BJ (cell line): ENCODE measurements around the gene SPG11. TPM values are rescaled to one million over a fixed set of nuclear protein-coding genes. Genes with fewer than 3 reads are reported as not detected.

Experiments
- CTCF ChIA-PET: fragments of 350-600 bp; formaldehyde crosslinking; extraction: SDS; loops from one replicate; lab custom pipeline; 2021; ENCODE audit warnings: antibody characterized with exemption, inconsistent platforms; lab: Yijun Ruan, JAX
- POLR2A ChIA-PET: fragments of 300-600 bp; sonication (Branson Sonifier 250); formaldehyde crosslinking; extraction: SDS; loops from one replicate; lab custom pipeline; 2021; ENCODE audit warnings: antibody characterized with exemption; lab: Charles Lee
- DNase-seq: peaks from one replicate; pipeline ENCODE4 v3.0.0-alpha.2; 2011; ENCODE audit warnings: low read depth
- H3K27me3 ChIP-seq: 2 replicates; pipeline ENCODE4 v1.6.0; 2011; ENCODE audit warnings: low read length; ENCODE audit not compliant: control insufficient read depth, insufficient read depth
- H3K36me3 ChIP-seq: 2 replicates; pipeline ENCODE4 v1.5.1; 2011; ENCODE audit warnings: low read length; ENCODE audit not compliant: control insufficient read depth, insufficient read depth
- H3K4me3 ChIP-seq: 2 replicates; pipeline ENCODE4 v1.5.1; 2011; ENCODE audit warnings: low read depth, mild to moderate bottlenecking, control low read depth, low read length
- CTCF ChIP-seq: IDR thresholded peaks from 2 replicates; pipeline ENCODE4 v1.5.1; 2011; ENCODE audit warnings: low read depth, mild to moderate bottlenecking, control low read depth, inconsistent platforms, low read length, moderate library complexity; ENCODE audit not compliant: insufficient read depth
- polyA plus RNA-seq: library from polyadenylated mRNA; depleted of rRNA; stranded (reverse); fragments of >200 nt; gene quantifications from 2 replicates; pipeline ENCODE4 v1.2.3, GENCODE V29; 2011

The SPG11 gene
- polyA plus RNA-seq, 1 experiment: 60.6 TPM

GRCh38 chr15:44711096-44711742, 47.8 kb upstream of the SPG11 start, which contains the start of the genes B2M and PATL2:
Gene B2M (plus strand): TSS chr15:44711517. CDS start chr15:44711547, 30 bp downstream.
Gene PATL2 (minus strand): TSS chr15:44711323. CDS start chr15:44676490, 34,833 bp downstream.
- Histone ChIP-seq H3K36me3 (peaks cover 3% of the 10 kb centered on the region), H3K4me3 (peak within 1 kb of the TSS; percentile 98), H3K27me3 (no peaks in the 10 kb centered on the region)
- ChIA-PET POLR2A (interaction anchor here (1.5 to 2.2 kb wide), 2 partner anchors 16 to 18 kb away, joined by 6 to 7 read pairs; no protein-coding TSS in a partner anchor), CTCF (interaction anchor here (0.7 to 3.9 kb wide), 11 partner anchors 13 to 48 kb away, joined by 3 to 17 read pairs (median 5); partner anchors contain the start of genes SPG11 and TRIM69)
- no peak for TF ChIP-seq CTCF
- DNase-seq: peak; percentile 77

GRCh38 chr15:44710236-44711095, 47.0 kb upstream of the SPG11 start:
- no peaks in the 10 kb centered on the region for H3K36me3 ChIP-seq
- H3K27me3 ChIP-seq: no peaks in the 10 kb centered on the region
- peak overlapping the region; percentile 98 for H3K4me3 ChIP-seq
- ChIA-PET CTCF (interaction anchor here (0.7 to 3.9 kb wide), 11 partner anchors 12 to 47 kb away, joined by 3 to 17 read pairs (median 5); partner anchors contain the start of genes SPG11 and TRIM69), POLR2A (interaction anchor here (1.5 to 2.2 kb wide), 2 partner anchors 16 to 18 kb away, joined by 6 to 7 read pairs; no protein-coding TSS in a partner anchor)
- no peak for DNase-seq
- TF ChIP-seq CTCF: peak; percentile 49

- no peak for DNase-seq
- no peak for TF ChIP-seq CTCF
- Histone ChIP-seq H3K36me3 (no peaks in the 10 kb centered on the region), H3K27me3 (no peaks in the 10 kb centered on the region), H3K4me3 (no peak overlapping the region)
- CTCF ChIA-PET: interaction anchor here (1.5 kb wide), 1 partner anchor 28 kb away, joined by 6 read pairs; no protein-coding TSS in a partner anchor
- POLR2A ChIA-PET: no interaction called here
Measured at GRCh38 chr15:44706946-44707636, 43.6 kb upstream of the SPG11 start.

- Histone ChIP-seq H3K27me3 (no peaks in the 10 kb centered on the region), H3K36me3 (no peaks in the 10 kb centered on the region), H3K4me3 (no peak overlapping the region)
- DNase-seq: no peak
- no peak for TF ChIP-seq CTCF
- POLR2A ChIA-PET: no interaction called here
- CTCF ChIA-PET: interaction anchor here (0.7 kb wide), 1 partner anchor 43 kb away, joined by 3 read pairs; the partner anchor contains the start of gene SPG11
Measured at GRCh38 chr15:44706401-44706800, 42.9 kb upstream of the SPG11 start.
